HEK293 (cell line): ENCODE results near the gene C4orf17.

ENCODE experiments used
- CTCF ChIA-PET: fragments of 350-600 bp; formaldehyde crosslinking; extraction: SDS; loops from one replicate; lab custom pipeline; 2021; ENCODE audit warnings: antibody characterized with exemption; lab: Yijun Ruan, JAX
- POLR2A ChIA-PET: fragments of 300-600 bp; formaldehyde crosslinking; extraction: SDS; loops from one replicate; lab custom pipeline; 2020; ENCODE audit warnings: antibody characterized with exemption, inconsistent platforms; lab: Yijun Ruan, JAX
- H3K27ac ChIP-seq: fragments of 200-500 bp; sonication (Bioruptor generic); 2 replicates; pipeline ENCODE4 v1.5.1; 2014; ENCODE audit warnings: low read depth, low read length, control low read depth, inconsistent platforms; ENCODE audit errors: extremely low read depth
- H3K36me3 ChIP-seq, 2 experiments: fragments of 200-500 bp in 1 of 2; sonication (Bioruptor generic) in 1 of 2; 1 replicate in 1 of 2; 2 replicates in 1 of 2; pipeline ENCODE4 v1.5.1; 2014 to 2017; ENCODE audit warnings: inconsistent platforms in 2 of 2, low read length in 2 of 2; ENCODE audit not compliant: control insufficient read depth in 2 of 2, insufficient read depth in 1 of 2
- H3K4me1 ChIP-seq: fragments of 200-500 bp; sonication (Bioruptor generic); 2 replicates; pipeline ENCODE4 v1.5.1; 2014; ENCODE audit warnings: mild to moderate bottlenecking, low read length, inconsistent platforms; ENCODE audit not compliant: control insufficient read depth, insufficient read depth
- H3K4me3 ChIP-seq: 2 replicates; pipeline ENCODE4 v1.5.1; 2011; ENCODE audit warnings: low read depth, mild to moderate bottlenecking, control low read depth, low read length, moderate library complexity
- H3K9me3 ChIP-seq: fragments of 200-500 bp; sonication (Bioruptor generic); 2 replicates; pipeline ENCODE4 v1.5.1; 2014; ENCODE audit warnings: low read depth, low read length, inconsistent platforms; ENCODE audit not compliant: control insufficient read depth, insufficient read depth
- FEZF1 ChIP-seq: fragments of 450-650 bp; formaldehyde crosslinking; IDR thresholded peaks from 2 replicates; pipeline ENCODE4 v1.5.1; 2016; ENCODE audit warnings: missing biosample characterization, missing genetic modification characterization
- GFI1B ChIP-seq: fragments of 450-650 bp; formaldehyde crosslinking; IDR thresholded peaks from 2 replicates; pipeline ENCODE4 v1.5.1; 2016; ENCODE audit warnings: missing biosample characterization, missing genetic modification characterization
- KLF7 ChIP-seq: fragments of 450-650 bp; formaldehyde crosslinking; IDR thresholded peaks from 2 replicates; pipeline ENCODE4 v1.5.1; 2016; ENCODE audit warnings: missing biosample characterization, missing genetic modification characterization, borderline replicate concordance
- WT1 ChIP-seq: fragments of 450-650 bp; formaldehyde crosslinking; IDR thresholded peaks from 2 replicates; pipeline ENCODE4 v1.5.1; 2016; ENCODE audit warnings: missing biosample characterization, missing genetic modification characterization
- ZEB2 ChIP-seq: fragments of 450-650 bp; formaldehyde crosslinking; IDR thresholded peaks from 2 replicates; pipeline ENCODE4 v1.5.1; 2016; ENCODE audit warnings: missing biosample characterization, missing genetic modification characterization
- ZNF133 ChIP-seq: fragments of 450-650 bp; formaldehyde crosslinking; IDR thresholded peaks from 2 replicates; pipeline ENCODE4 v1.5.1; 2016; ENCODE audit warnings: missing biosample characterization, missing genetic modification characterization
- ZNF530 ChIP-seq: fragments of 450-650 bp; formaldehyde crosslinking; IDR thresholded peaks from 2 replicates; pipeline ENCODE4 v1.5.1; 2016; ENCODE audit warnings: low read depth, missing biosample characterization, missing genetic modification characterization
- TF ChIP-seq, protein P1 (sequence below): fragments of 450-650 bp; formaldehyde crosslinking; IDR thresholded peaks from 2 replicates; pipeline ENCODE4 v1.5.0; 2017; ENCODE audit warnings: missing biosample characterization, missing genetic modification characterization, borderline replicate concordance
- TF ChIP-seq, protein P2 (sequence below): fragments of 450-650 bp; formaldehyde crosslinking; IDR thresholded peaks from 2 replicates; pipeline ENCODE4 v1.5.1; 2016; ENCODE audit warnings: missing biosample characterization, missing genetic modification characterization
- TF ChIP-seq, protein P3 (sequence below): fragments of 450-650 bp; formaldehyde crosslinking; IDR thresholded peaks from 2 replicates; pipeline ENCODE4 v1.5.1; 2016; ENCODE audit warnings: missing biosample characterization, missing genetic modification characterization
- TF ChIP-seq, protein P4 (sequence below): fragments of 450-650 bp; formaldehyde crosslinking; IDR thresholded peaks from 2 replicates; pipeline ENCODE4 v1.5.1; 2016; ENCODE audit warnings: missing biosample characterization, missing genetic modification characterization, low read depth
- TF ChIP-seq, protein P5 (sequence below): fragments of 450-650 bp; formaldehyde crosslinking; IDR thresholded peaks from 2 replicates; pipeline ENCODE4 v1.5.1; 2017; ENCODE audit warnings: missing biosample characterization, missing genetic modification characterization

Gene C4orf17

DNA sequence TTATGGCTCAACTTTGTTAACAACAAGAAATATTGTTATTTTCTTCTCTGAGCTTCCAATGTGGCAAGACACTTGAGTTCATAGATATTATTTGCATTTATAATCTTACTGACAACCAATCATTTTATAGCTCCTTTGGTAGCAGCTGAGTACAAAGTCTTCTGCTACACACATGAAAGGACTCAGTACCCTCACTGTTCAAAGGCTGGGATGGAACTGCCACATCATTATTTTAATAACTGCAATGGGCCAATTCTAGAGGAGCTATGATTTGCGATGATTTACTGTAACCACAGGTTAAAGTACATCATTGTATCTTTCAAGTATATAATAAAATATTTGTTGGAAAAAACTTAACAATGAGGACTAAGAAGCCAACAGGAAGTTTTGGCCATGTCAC lies 74.7 kb downstream of the C4orf17 start:
- Histone ChIP-seq H3K27ac (no peak overlapping the region), H3K4me1 (peaks cover 8% of the 10 kb centered on the region), H3K4me3 (no peak overlapping the region), H3K9me3 (no peaks in the 10 kb centered on the region), H3K36me3 (no peaks in the 10 kb centered on the region)
- CTCF ChIA-PET = no interaction called here
- TF ChIP-seq WT1 (tag by site-specific recombination) = no peak
- TF ChIP-seq ZNF133 (tag by site-specific recombination) = no peak
- TF ChIP-seq ZEB2 (tag by site-specific recombination) = no peak
- TF ChIP-seq, protein P1, sequence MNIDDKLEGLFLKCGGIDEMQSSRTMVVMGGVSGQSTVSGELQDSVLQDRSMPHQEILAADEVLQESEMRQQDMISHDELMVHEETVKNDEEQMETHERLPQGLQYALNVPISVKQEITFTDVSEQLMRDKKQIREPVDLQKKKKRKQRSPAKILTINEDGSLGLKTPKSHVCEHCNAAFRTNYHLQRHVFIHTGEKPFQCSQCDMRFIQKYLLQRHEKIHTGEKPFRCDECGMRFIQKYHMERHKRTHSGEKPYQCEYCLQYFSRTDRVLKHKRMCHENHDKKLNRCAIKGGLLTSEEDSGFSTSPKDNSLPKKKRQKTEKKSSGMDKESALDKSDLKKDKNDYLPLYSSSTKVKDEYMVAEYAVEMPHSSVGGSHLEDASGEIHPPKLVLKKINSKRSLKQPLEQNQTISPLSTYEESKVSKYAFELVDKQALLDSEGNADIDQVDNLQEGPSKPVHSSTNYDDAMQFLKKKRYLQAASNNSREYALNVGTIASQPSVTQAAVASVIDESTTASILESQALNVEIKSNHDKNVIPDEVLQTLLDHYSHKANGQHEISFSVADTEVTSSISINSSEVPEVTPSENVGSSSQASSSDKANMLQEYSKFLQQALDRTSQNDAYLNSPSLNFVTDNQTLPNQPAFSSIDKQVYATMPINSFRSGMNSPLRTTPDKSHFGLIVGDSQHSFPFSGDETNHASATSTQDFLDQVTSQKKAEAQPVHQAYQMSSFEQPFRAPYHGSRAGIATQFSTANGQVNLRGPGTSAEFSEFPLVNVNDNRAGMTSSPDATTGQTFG (tag by site-specific recombination) = no peak
- TF ChIP-seq ZNF530 (tag by site-specific recombination) = no peak
- TF ChIP-seq, protein P2, sequence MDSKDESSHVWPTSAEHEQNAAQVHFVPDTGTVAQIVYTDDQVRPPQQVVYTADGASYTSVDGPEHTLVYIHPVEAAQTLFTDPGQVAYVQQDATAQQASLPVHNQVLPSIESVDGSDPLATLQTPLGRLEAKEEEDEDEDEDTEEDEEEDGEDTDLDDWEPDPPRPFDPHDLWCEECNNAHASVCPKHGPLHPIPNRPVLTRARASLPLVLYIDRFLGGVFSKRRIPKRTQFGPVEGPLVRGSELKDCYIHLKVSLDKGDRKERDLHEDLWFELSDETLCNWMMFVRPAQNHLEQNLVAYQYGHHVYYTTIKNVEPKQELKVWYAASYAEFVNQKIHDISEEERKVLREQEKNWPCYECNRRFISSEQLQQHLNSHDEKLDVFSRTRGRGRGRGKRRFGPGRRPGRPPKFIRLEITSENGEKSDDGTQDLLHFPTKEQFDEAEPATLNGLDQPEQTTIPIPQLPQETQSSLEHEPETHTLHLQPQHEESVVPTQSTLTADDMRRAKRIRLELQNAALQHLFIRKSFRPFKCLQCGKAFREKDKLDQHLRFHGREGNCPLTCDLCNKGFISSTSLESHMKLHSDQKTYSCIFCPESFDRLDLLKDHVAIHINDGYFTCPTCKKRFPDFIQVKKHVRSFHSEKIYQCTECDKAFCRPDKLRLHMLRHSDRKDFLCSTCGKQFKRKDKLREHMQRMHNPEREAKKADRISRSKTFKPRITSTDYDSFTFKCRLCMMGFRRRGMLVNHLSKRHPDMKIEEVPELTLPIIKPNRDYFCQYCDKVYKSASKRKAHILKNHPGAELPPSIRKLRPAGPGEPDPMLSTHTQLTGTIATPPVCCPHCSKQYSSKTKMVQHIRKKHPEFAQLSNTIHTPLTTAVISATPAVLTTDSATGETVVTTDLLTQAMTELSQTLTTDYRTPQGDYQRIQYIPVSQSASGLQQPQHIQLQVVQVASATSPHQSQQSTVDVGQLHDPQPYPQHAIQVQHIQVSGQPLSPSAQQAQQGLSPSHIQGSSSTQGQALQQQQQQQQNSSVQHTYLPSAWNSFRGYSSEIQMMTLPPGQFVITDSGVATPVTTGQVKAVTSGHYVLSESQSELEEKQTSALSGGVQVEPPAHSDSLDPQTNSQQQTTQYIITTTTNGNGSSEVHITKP (tag by site-specific recombination) = no peak
- POLR2A ChIA-PET = no interaction called here

DNA sequence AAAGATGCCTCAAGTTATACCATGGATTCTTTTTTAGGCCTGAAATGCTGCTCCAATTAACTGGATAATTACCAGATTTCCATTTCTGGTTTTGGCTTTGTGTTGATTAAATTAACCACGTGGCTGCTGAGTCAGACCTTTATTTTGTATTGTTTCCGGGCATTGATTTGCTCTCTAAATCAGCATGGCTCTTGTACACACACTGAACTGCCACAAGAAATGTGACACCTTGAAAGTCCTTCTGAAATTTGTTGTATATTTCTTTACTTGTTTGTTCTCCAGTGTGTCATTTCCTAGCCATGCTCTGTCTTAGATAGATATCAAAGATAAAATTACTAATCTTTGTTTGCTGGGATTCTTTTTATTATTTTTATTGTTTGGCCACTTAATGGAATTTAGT lies 75.5 kb downstream of the C4orf17 start:
- TF ChIP-seq, protein P3, sequence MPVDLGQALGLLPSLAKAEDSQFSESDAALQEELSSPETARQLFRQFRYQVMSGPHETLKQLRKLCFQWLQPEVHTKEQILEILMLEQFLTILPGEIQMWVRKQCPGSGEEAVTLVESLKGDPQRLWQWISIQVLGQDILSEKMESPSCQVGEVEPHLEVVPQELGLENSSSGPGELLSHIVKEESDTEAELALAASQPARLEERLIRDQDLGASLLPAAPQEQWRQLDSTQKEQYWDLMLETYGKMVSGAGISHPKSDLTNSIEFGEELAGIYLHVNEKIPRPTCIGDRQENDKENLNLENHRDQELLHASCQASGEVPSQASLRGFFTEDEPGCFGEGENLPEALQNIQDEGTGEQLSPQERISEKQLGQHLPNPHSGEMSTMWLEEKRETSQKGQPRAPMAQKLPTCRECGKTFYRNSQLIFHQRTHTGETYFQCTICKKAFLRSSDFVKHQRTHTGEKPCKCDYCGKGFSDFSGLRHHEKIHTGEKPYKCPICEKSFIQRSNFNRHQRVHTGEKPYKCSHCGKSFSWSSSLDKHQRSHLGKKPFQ (tag by site-specific recombination) = no peak
- TF ChIP-seq, protein P4, sequence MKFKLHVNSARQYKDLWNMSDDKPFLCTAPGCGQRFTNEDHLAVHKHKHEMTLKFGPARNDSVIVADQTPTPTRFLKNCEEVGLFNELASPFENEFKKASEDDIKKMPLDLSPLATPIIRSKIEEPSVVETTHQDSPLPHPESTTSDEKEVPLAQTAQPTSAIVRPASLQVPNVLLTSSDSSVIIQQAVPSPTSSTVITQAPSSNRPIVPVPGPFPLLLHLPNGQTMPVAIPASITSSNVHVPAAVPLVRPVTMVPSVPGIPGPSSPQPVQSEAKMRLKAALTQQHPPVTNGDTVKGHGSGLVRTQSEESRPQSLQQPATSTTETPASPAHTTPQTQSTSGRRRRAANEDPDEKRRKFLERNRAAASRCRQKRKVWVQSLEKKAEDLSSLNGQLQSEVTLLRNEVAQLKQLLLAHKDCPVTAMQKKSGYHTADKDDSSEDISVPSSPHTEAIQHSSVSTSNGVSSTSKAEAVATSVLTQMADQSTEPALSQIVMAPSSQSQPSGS (tag by site-specific recombination) = no peak
- TF ChIP-seq GFI1B (tag by site-specific recombination) = 0 out of 2 replicates have a peak, but pooled peaks have one; percentile 31
- TF ChIP-seq, all 188 proteins: peak for 1
- Histone ChIP-seq H3K4me1 (peaks cover 8% of the 10 kb centered on the region), H3K4me3 (no peak overlapping the region), H3K9me3 (no peaks in the 10 kb centered on the region), H3K36me3 (no peaks in the 10 kb centered on the region), H3K27ac (no peak overlapping the region)
- ChIA-PET POLR2A (no interaction called here), CTCF (interaction anchor here (0.6 kb wide), 1 partner anchor 18 kb away, joined by 4 read pairs; no protein-coding TSS in a partner anchor)

DNA sequence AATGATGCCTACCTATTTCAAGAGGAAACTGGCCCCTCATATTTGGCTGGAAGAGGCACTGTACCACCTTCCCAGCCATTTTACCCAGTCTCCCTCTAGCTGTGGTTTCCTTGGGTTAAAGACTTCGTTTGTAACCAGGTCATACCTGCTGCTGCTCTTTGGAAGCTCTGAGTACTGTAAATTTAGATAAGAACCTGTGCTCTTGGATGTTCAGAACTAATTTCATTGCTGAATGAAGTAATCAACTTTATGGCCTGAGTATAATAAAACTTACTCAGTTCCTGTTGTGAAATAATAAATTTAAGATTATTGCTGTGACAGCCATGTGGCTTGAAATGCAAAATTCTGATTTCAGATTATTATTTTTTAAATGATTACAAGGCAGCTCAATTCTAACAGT lies 76.0 kb downstream of the C4orf17 start:
- TF ChIP-seq KLF7 (tag by site-specific recombination) (no peak), GFI1B (tag by site-specific recombination) (0 out of 2 replicates have a peak, but pooled peaks have one; percentile 16), FEZF1 (peak; percentile 73)
- TF ChIP-seq, protein P5, sequence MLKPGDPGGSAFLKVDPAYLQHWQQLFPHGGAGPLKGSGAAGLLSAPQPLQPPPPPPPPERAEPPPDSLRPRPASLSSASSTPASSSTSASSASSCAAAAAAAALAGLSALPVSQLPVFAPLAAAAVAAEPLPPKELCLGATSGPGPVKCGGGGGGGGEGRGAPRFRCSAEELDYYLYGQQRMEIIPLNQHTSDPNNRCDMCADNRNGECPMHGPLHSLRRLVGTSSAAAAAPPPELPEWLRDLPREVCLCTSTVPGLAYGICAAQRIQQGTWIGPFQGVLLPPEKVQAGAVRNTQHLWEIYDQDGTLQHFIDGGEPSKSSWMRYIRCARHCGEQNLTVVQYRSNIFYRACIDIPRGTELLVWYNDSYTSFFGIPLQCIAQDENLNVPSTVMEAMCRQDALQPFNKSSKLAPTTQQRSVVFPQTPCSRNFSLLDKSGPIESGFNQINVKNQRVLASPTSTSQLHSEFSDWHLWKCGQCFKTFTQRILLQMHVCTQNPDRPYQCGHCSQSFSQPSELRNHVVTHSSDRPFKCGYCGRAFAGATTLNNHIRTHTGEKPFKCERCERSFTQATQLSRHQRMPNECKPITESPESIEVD = 0 out of 2 replicates have a peak, but pooled peaks have one; percentile 24
- TF ChIP-seq, all 188 proteins: peak for 3
- H3K4me1 ChIP-seq = peaks cover 8% of the 10 kb centered on the region
- H3K4me3 ChIP-seq = no peak overlapping the region
- POLR2A ChIA-PET = no interaction called here
- CTCF ChIA-PET = interaction anchor here (0.6 to 0.7 kb wide), 2 partner anchors 8 to 18 kb away, joined by 4 read pairs; no protein-coding TSS in a partner anchor
- H3K36me3 ChIP-seq = no peaks in the 10 kb centered on the region
- H3K9me3 ChIP-seq = no peaks in the 10 kb centered on the region
- no peak overlapping the region for H3K27ac ChIP-seq
